ENCODE results near the gene YIPF1. TPM values are rescaled to one million over a fixed set of nuclear protein-coding genes. Genes with fewer than 3 reads are reported as not detected.
A peak's percentile ranks its signal among the peaks of the same experiment; 100 is the strongest.
"Not testable (repeated sequence)": the region's sequence is repeated elsewhere in the genome, so short reads cannot be mapped to it uniquely, and the experiment has no call there.

The YIPF1 gene
- total RNA-seq, 1 donor from 2014 or later: 22.2 TPM

DNA sequence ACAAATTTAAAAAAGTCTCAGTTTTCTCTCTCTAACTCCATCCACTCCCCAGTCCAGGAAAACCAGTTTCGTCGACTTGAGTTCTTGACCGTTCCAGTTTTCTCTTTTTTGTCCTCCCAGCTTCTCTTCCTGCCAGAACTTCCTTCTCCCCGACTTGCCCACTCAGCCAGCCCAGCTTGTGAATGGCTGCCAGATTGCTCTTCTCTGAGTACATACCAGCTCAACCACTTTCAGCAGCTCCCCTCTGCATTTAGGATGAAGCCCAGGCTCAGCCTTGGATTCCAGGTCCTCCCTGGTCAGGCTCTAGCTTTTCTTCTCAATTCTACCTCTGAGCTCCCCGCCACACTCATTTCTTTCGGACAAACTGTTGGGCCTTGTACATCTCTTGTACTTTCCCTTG lies 5.8 kb upstream of the YIPF1 start:
- DNase-seq (ENCODE audit: low read depth): no peak

DNA sequence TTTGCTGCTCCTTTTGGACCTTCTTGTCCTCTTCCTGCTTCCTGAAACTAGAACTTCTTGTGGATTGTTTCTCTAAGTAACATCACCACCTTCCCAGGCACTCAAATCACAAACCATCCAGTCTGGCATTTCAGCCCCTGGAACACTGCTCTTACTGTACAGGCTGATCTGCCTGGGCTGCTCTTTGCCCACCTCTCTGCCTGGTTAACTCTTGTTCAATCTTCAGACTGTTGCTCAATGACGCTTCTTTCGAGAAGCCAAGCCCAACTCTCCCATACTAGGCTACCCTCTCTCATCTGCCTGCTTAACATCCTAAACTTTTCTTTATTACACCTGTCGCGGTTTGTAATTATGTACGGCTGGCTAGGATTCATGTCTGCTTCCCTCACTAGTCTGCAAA lies 5.0 kb upstream of the YIPF1 start:
- DNase-seq (ENCODE audit: low read depth): no peak

DNA sequence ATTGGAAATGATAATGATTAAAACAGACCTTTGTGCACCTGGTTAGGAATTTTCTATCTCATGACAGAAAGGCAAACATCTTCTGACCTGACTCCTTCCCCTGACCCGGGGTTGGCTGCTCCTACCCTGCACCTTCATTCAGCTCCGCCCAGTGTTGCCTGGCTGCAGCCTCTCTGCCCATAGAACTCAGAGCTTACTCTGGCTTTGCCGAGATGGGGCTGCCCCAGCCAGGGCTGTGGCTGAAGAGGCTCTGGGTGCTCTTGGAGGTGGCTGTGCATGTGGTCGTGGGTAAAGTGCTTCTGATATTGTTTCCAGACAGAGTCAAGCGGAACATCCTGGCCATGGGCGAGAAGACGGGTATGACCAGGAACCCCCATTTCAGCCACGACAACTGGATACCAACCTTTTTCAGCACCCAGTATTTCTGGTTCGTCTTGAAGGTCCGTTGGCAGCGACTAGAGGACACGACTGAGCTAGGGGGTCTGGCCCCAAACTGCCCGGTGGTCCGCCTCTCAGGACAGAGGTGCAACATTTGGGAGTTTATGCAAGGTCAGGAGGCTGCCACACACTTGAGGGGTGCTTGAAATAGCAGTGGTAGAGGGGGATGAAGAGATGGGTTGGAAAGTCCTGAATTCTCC lies 4.5 kb upstream of the YIPF1 start, which contains the start of gene DIO1:
Gene DIO1 (plus strand): TSS at position 189 of the 638 bp plus-strand sequence. CDS start 24 bp downstream, at position 213.
- DNase-seq (ENCODE audit: low read depth): no peak

DNA sequence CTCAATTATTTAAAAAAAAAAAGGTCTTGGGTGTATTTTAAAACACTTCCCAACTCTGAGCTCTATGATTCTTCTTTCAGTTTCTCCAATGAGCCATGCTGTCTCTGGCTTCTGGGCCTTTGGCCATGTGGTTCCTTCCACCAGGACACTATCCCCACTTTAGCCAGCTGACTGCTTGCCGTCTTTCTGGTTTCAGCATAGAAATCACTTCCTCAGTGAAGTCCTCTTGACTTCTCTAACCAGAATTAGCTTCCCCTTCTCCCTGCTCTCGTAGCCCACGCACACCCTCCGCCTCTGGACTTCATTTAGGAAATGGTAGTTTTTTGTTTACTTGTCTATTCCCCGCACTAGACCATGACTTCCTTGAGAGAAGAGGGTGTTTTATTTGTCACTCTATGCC lies 3.3 kb upstream of the YIPF1 start:
- DNase-seq (ENCODE audit: low read depth): no peak

DNA sequence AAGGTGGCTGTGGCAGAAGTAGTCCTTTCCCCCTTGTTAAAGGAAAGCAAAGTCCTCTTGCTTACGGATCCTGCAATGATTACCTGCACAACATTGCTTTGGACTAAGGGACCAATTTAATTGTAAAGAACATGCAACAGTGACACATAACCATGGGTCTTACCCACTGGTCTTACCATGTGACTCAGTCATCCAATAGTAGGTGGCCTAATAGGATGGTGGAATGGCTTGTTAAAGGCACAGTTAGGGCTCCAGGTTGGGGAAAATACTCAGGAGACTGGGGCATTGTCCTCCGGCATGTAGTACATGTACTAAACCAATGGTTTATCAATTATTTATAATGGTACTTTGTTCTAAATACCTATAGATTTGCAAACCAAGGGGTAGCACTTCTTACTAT lies 2.1 kb upstream of the YIPF1 start:
- no peak for DNase-seq (ENCODE audit: low read depth)

DNA sequence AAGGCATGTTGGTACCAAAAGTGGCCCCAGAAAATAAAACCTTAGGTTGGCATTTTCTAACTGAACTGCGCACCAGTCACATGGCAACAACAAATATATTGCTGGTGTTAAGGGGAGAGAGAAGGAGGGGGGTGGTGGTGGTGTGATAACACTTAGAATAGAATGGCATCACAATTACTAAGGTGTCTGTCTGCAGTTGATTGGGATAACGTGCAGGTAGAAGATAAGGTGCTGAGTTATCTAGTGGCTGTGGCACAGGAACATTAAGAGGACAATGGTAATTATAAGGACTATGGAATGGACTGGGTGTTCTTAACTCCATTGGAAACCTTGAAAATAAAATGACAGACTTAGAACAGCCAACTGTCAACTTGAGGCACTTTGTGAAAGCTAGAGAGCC lies 1.4 kb upstream of the YIPF1 start:
- no peak for DNase-seq (ENCODE audit: low read depth)

DNA sequence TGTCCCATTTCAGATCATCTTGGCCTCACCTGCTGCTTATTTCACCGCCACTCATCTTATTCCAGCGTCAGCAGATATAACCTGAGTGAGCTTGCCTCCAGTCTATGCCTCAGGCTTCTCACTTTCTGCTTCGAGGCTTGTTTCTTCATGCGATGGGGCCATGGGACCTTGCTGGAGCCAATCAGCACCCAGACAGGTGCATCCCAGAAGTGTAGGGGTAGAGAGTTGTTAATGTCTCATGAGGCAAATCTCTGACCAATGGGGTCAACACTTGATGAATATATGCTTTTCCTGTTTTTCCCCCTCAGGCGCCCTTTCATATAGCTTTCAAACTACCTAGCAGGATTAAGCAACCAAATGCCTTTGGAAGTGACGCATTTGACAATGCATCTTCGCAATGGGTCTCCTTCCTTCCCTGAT lies 935 bp upstream of the YIPF1 start:
- DNase-seq (ENCODE audit: low read depth): peak; percentile 39

DNA sequence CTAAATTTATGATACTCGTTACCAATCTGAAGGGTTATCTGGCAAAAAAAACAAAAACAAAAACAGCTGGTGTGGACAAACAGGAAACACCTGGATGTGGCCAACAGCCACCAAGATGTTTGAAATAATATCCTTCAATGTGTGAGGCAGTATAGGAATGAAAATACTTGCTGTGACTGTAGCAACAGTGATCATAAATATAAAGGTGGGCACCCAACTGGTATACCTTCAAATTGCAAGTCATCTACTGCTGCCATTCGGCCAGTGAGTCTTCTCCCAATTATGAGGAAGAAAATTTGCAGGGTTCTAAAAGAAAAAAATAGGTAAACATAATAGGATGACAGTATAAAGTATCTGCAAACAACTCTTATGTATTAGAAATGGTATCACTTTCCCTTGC lies 916 bp downstream of the YIPF1 start:
- no peak for DNase-seq (ENCODE audit: low read depth)

DNA sequence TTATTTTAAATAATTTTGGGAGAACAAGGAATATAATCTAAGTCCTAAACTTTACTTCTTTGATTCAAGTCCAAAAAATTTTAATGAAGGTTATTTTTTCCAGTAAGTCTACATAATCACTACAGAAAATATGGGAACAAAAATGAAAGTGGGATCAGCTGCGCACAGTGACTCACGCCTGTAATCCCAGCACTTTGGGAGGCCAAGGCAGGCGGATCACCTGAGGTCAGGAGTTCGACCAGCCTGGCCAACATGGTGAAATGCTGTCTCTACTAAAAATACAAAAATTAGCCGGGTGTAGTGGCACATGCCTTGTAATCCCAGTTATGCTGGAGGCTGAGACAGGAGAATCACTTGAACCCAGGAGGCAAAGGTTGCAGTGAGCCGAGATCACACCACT lies 6.0 kb downstream of the YIPF1 start:
- not testable (repeated sequence) for DNase-seq (ENCODE audit: low read depth)

DNA sequence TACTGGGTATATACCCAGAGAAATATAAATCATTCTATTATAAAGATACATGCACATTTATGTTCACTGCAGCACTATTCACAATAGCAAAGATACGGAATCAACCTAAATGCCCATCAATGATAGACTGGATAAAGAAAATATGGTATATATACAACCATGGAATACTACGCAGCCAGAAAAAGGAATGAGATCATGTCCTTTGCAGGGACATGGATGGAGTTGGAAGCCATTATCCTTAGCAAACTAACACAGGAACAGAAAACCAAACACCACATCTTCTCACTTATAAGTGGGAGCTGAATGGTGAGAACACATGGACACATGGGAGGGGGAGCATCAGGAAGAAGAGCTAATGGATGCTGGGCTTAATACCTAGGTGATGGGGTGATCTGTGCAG lies 7.7 kb downstream of the YIPF1 start:
- DNase-seq (ENCODE audit: low read depth): not testable (repeated sequence)

DNA sequence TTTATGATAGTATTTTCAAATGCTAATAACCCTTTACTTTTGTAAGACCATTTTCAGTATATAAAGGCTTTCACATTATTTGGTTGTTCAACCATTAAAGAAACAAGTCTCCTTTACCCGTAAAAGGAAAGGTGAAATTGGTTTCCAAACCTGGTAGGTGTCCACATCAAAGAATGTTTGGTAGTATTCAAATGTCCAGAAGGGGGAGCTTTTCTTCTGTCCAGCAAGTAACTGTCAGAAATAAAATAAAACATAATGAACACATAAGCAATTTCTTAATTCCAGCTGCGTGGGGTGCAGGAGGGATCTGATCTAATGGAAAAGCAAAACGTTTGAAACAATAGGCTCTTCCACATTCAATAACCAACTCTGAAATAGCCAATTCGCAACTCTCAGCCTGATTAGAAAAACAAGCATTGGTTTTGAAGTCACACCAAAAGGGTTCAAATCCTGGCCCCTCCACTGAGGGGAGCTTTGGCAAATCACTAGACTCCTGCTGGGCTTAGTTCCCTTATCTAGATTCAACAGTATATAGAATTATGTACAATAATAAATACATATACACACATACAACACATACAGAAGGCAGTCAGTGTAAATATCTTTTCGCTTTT lies 11.0 kb downstream of the YIPF1 start:
- peak; percentile 50 for DNase-seq (ENCODE audit: low read depth)

DNA sequence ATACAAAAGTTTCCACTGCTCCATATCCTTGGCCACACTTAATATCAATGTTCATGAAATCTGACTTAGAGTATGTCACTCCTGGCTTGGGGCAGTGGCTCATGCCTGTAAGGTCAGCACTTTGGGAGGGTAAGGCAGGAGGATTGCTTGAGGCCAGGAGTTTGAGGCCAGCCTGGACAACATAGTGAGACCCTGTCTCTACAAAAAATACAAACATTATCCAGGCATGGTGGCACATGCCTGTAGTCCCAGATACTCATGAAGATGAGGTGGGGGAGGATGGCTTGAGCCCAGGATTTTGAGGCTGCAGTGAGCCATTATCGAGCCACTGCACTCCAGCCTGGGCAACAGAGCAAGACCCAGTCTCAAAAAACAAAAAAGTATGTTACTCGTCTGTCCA lies 14.4 kb downstream of the YIPF1 start:
- not testable (repeated sequence) for DNase-seq (ENCODE audit: low read depth)

DNA sequence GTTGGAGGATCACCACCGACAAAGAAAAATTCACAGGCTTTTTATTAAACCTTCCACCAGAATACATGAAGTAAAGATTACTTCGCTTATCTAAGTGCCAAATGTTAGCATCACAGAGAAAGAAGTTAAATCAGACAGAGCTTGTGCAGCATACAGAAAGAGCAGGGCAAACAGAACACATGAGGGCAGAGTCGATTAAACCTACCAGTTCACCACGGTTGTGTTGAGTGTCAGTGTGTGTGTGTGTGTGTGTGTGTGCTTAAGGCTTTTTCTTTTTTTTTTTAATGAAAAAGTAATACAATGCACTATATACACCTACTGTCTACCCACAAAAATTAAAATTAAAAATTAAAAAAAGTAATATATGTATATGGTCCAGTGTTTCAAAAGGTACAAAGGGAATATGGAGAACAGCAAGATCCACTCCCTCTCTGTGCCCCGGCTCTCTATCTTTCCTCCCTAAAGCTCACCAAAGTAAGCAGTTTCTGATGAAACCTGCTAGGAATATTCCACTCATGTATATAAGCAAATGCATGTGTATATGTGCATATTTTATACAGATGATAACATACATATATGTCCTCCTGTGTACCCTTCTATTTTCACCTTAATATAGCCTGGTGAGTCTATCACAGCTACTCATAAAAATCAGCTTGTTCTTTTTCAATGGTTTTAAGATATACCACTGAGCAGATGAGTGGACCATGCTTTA lies 17.7 kb downstream of the YIPF1 start:
- no peak for DNase-seq (ENCODE audit: low read depth)

DNA sequence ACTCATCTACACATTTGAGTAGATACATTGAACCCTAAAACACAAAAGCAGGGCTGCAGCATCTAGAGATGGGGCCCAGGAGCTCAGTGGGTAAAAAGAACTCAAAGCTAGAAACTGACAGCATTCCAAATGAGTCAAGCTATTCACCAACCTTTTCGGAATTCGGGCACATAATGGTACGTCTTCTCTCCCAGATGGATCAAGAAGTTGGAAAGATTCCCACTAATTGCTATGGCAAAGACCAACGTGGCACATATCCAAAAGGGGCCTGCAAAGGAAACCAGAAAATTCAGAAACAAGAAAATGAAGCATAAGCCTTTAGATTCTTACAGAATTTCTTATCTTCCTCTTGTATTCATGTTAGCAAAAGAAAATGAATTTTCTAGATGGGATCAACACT lies 18.4 kb downstream of the YIPF1 start:
- DNase-seq (ENCODE audit: low read depth): no peak

DNA sequence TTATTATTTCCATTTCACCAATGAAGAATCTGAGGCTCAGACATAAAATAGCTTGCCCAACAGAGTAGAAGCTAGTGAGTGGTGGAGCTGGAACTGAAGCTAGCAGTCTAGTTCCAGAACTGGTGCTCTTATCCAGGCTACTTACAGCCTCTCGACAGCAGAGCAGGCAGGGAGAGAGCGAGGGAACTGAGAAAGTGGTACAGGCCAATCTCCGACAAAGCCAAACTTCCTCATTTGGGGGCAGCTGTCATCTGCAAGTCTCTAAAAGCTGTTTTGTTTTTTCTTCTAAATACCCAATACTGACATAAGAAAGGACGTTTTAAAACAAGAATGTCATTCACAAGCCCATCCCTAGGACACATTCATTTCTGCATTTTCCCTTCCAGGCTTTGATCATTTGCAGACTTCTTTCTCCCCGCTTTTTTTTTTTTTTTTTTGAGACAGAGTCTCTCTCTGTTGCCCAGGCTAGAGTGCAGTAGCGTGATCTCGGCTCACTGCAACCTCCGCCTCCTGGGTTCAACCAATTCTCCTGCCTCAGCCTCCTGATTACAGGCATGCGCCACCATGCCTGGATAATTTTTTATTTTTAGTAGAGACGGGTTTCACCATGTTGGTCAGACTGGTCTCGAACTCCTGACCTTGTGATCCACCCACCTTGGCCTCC lies 20.0 kb downstream of the YIPF1 start:
- DNase-seq (ENCODE audit: low read depth): no peak

DNA sequence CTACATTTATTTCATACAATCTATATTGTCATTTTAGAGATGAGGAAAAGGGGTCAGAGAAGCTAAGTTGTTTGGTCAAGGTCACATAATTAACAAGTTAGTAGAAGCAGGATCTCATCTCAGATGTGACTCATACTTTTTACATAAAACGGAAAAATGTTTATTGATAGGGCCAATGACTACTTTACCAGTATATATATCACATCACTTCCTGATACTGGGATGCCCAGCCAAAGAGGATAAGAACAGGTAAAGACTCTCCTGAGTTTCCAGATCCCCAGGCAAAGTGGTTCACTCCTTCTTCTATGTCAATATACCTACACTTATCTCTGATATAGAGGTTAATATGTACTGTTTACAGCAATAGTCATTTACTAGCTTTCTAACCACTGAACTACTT lies 21.0 kb downstream of the YIPF1 start:
- DNase-seq (ENCODE audit: low read depth): no peak

DNA sequence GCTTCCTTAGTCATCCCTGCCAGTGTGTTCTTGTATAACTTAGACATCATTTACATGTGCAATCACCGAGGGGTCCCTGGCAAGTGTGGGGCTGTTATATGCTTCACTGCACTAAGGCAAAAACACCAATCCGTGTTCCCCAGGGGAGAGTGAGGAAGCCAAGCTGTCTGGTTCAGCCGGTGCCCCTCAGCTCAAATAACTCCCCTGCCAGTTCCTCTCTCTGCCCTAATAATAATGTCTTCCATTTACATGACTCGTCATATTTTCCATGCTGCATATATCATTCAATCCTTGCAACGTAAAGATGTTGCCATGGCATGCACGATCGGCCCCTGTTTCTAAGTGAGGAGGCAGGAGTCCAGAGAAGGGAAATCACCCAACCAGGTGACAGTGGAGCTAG lies 27.1 kb downstream of the YIPF1 start:
- no peak for DNase-seq (ENCODE audit: low read depth)

DNA sequence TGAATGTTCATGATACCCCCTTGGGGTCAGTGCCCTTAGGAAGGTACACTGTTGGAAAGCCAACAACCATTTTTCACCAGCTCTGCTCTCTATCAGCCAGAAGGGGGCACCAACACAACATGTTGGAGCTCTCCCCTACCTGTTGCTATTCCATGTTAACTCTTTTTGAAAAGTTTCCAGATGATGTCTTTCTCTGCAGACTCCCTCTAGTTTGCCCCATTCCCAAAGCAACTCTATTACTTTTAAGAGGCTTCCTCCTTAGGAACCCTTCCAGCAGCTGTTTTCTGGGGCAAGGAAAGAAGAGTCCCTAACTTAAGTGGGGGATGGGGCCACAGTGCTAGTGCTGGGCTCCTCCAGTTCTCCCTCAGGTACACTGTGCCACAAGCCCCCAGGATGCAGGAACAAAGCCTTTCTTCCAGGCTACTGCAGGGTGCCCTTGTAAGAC lies 28.6 kb downstream of the YIPF1 start:
- DNase-seq (ENCODE audit: low read depth): peak; percentile 62

DNA sequence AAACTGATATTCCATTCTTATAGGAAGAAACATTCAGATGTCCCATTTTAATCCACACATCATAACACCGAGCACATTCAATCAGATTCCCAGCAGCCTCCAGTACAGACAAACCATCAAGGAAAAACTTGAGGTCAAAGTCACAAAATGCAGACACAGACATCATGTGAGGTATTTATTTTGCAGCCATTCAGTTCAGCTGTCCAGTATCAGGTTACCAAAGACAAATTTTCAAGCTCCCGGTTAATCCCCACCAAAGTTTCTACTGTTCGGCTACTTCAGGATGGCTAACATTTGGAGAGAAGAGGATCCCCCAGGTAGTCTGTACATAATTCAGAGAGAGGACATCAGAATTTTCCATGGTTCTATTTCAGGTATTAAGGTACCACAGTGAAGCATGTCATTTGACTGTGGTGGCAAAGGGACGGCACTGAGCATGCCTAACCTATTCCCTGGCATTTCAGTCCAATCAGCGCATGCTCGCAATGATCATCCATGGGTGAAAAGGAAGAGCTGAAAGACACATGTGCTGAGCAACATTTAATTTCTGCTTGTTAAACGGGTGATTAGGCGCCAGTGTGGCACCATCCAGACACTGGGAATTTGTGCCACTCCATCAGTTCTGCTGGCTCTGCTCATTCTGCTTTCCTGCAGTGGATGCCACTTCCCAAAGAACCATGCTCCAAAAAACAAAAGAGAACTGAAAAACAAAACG lies 37.9 kb downstream of the YIPF1 start:
- peak; percentile 53 for DNase-seq (ENCODE audit: low read depth)

DNA sequence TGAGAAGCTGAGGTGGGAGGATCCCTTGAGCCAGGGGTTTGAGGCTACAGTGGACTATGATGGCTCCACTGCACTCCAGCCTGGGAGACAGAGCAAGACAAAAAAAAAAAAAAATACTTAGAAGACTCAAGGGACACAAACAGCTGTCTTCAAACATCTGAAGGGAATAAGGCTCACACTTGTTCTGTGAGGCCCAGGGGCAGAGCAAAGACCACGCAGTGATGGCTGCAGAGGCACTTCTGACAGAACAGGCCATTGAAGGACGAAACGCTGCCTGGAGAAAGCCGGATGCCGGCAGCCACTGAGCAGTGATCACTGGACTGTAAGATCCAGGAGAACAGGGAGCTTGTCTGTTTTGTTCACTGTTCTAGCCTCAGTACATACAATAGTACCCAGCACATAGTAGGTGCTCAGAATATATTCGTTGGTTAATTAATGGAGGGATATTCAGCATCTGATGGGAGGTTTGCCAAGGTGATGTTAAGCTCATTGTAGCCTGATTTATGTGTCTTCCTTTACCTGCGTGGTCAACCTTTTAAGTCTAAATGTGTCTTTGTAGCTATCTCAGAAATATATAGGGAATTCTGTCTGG lies 39.4 kb downstream of the YIPF1 start:
- peak; percentile 11 for DNase-seq (ENCODE audit: low read depth)

DNA sequence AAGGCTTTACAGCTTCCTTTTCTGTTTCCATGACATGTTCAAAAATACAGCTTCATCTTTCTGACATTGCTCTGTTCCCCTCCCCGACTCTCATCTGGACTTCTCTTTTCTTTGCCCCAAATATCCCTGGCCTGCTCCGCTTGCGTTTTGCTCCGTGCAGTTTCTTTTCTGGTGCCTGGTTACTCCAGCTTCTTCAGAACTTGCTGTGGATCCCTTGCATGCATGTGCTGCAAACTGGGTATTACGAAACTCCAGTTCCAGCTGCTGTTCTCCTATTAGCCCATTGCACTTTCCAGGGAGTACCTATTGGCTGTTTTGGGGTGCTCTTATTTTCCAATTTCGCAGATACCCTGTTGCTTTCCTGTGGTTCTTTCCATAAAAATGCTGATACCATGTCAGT lies 41.6 kb downstream of the YIPF1 start:
- DNase-seq (ENCODE audit: low read depth): no peak
